Measurements from ENCODE around the gene ENG.
"Not testable (repeated sequence)": the region's sequence is repeated elsewhere in the genome, so short reads cannot be mapped to it uniquely, and the experiment has no call there.

ENG gene

DNA sequence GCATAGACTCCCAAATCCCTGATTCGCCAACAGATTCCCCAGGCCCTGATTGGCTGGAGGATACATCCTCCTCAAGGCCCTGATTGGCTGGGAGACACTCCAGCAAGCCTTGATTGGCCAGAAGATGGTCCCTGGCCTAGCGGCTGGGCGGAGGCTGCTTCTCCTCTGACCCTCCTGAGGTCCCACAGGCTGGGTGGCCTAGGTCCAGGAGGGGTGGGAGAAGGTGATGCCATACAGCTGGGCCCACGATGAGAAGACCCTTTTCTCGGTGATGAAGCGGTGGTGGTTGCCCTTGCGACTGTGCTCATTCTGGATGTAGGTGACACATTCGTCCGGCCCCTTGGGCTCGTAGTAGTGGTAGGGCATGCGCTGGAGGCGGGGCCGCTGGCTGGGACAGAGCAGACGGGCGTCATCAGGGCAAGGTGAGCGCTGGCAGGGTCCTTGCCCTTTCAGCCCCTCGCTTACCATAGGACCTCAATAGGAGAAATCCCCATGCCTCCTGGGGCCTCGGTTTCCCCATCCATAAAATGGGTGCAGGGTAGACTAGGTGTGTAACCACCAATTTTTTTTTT is 32.0 kb upstream of the ENG start:
- H3K4me3 ChIP-seq (ENCODE audit: low read depth, low read length): no peak overlapping the region
- DNase-seq (ENCODE audit: low read depth, low spot score): no peak
- in situ Hi-C loops (cut with HindIII; ENCODE audit: low sequenced_read_pairs): no loop called here
- no peak for TF ChIP-seq CTCF (IDR thresholded peaks at IDR 0.05; ENCODE audit: low read depth, low read length)

DNA sequence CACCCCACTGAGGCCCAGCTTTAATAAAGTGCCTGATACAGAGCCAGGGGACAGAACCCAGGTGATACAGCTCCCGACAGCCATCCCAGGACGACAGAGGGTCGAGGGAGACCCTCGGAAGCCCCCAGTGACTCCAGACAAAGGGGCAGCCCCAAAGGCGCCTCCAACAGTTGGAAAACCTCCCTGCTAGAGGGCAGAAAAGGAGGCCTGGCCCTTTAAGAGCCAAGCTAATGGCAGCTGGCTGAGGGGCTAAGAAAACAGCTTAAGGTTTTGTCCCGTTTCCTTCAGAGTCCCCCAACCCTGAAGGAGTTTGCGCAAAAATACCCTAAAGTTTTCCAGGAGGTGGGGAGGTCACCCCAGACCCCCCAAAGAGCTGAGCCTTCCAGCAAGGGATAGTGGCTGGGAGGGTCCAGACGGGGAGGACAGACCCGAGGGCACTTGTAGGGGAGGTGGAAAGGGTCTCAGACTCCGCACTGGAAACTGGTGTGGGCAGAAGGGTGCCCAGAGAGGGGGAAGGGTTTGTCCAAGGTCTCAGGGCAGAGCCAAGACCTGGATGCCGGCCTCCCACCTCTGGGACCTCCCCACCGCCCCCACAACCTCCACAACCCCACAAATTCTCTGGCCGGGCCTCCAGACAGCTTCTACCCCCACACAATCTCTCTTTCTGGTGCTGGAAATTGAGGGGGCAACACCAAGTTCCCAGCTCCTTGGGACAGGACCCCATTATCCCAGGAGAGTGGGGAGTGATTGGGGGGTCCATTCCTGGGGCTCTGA is 31.2 kb upstream of the ENG start:
- no peak for DNase-seq (ENCODE audit: low read depth, low spot score)
- TF ChIP-seq CTCF (IDR thresholded peaks at IDR 0.05; ENCODE audit: low read depth, low read length): no peak
- no peak overlapping the region for H3K4me3 ChIP-seq (ENCODE audit: low read depth, low read length)
- in situ Hi-C loops (cut with HindIII; ENCODE audit: low sequenced_read_pairs): no loop called here

- in situ Hi-C loops (cut with HindIII; ENCODE audit: low sequenced_read_pairs): no loop called here
These were observed 30.6 kb upstream of the ENG start for GRCh38 chr9:127884976-127885490.

GRCh38 chr9:127884427-127884911 is 30.0 kb upstream of the ENG start:
- TF ChIP-seq CTCF (IDR thresholded peaks at IDR 0.05; ENCODE audit: low read depth, low read length): no peak
- no peak overlapping the region for H3K4me3 ChIP-seq (ENCODE audit: low read depth, low read length)
- DNase-seq (ENCODE audit: low read depth, low spot score): no peak
- in situ Hi-C loops (cut with HindIII; ENCODE audit: low sequenced_read_pairs): no loop called here

More at GRCh38 chr9:127884976-127885490, 30.6 kb upstream of the ENG start:
- DNase-seq (ENCODE audit: low read depth, low spot score): no peak
- TF ChIP-seq CTCF (IDR thresholded peaks at IDR 0.05; ENCODE audit: low read depth, low read length): no peak
- H3K4me3 ChIP-seq (ENCODE audit: low read depth, low read length): no peak overlapping the region

GRCh38 chr9:127883959-127884358 is 29.5 kb upstream of the ENG start:
- in situ Hi-C loops (cut with HindIII; ENCODE audit: low sequenced_read_pairs): no loop called here
- no peak for DNase-seq (ENCODE audit: low read depth, low spot score)
- TF ChIP-seq CTCF (IDR thresholded peaks at IDR 0.05; ENCODE audit: low read depth, low read length): no peak
- H3K4me3 ChIP-seq (ENCODE audit: low read depth, low read length): no peak overlapping the region

DNA sequence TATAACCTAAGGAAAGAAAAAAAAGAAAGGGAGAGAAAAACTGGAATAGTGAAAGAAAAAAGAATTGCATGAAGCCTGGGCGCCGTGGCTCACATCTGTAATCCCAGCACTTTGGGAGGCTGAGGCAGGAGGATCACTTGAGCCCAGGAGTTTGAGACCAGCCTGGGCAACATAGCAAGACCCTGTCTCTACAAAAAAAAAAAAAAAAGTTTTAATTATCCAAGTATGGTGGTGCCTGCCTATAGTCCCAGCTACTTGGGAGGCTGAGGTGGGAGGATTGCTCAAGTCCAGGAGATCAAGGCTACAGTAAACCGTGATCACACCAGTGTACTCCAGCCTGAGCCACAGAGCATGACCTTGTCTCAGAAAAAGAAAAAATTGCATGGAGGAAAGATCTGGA is 27.3 kb upstream of the ENG start:
- in situ Hi-C loops (cut with HindIII; ENCODE audit: low sequenced_read_pairs); DNase-seq (ENCODE audit: low read depth, low spot score); H3K4me3 ChIP-seq (ENCODE audit: low read depth, low read length): not testable (repeated sequence)

DNA sequence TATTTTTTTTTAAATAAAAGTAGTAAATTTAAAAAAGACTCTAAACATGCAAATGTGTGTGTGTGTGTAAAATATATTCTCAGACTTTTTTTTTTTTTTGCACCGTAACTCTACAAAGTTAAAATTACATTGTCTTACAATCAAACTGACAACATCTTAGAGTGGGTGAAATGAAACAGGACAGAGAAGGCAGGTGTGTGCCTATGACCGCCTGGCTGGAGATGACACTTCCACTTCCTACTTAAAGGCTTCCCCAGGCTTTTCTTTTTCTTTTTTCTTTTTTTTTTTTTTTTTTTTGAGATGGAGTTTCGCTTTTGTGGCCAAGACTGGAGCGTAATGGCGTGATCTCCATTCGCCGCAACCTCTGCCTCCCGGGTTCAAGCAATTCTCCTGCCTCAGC is 25.7 kb upstream of the ENG start:
- in situ Hi-C loops (cut with HindIII; ENCODE audit: low sequenced_read_pairs): no loop called here
- DNase-seq (ENCODE audit: low read depth, low spot score): no peak
- H3K4me3 ChIP-seq (ENCODE audit: low read depth, low read length): no peak overlapping the region
- TF ChIP-seq CTCF (IDR thresholded peaks at IDR 0.05; ENCODE audit: low read depth, low read length): no peak
